K562 (cell line): Measurements from ENCODE around the gene GCKR. TPM values are rescaled to one million over a fixed set of nuclear protein-coding genes. Genes with fewer than 3 reads are reported as not detected.

Experiments
- ATAC-seq: fragments of 200-7000 bp; cut with Tn5 transposase; 3 replicates; pipeline ENCODE4 v1.9.1; 2020; ENCODE audit warnings: moderate library complexity
- BruUV-seq: library from RNA; stranded (reverse); fragments of 400-500 nt; replicated peaks from 2 replicates; lab custom pipeline; 2021; lab: Mats Ljungman, UMichigan
- CTCF ChIA-PET: fragments of 300-600 bp; formaldehyde crosslinking; extraction: SDS; loops from one replicate; lab custom pipeline; 2021; ENCODE audit warnings: low intra/inter-chr PET ratio; lab: Yijun Ruan, JAX
- POLR2A ChIA-PET: fragments of 300-600, 350-650 bp; sonication (Branson Sonifier 250); formaldehyde crosslinking; extraction: SDS; loops from one replicate; lab custom pipeline; 2021; ENCODE audit warnings: antibody characterized with exemption, inconsistent platforms; lab: Yijun Ruan, JAX
- DNase-seq, 4 experiments: peaks; one replicate each; pipeline versions ENCODE4 v3.0.0 to v3.0.0-alpha.2; 2011 to 2018; ENCODE audit warnings: low spot score in 3 of 4, mixed read lengths in 3 of 4; ENCODE audit errors: extremely low read depth in 1 of 4
- FAIRE-seq: peaks from 2 replicates; lab custom pipeline; 2011; peaks lifted over from hg19 to GRCh38; lab: Jason Lieb, UNC
- H2AFZ ChIP-seq: 2 replicates; pipeline ENCODE4 v1.6.0; 2011; ENCODE audit warnings: low read depth, low read length, control low read depth, inconsistent platforms
- H3K27ac ChIP-seq: fragments of 200-600 bp; 3 replicates; pipeline ENCODE4 v1.8.0; 2011; ENCODE audit warnings: low read depth, mild to moderate bottlenecking, control low read depth, inconsistent platforms, low read length, moderate library complexity, mixed read lengths; ENCODE audit errors: extremely low read depth
- H3K27me3 ChIP-seq, 2 experiments: fragments of 300-600 bp in 1 of 2; 2 replicates in 1 of 2; 3 replicates in 1 of 2; pipeline versions ENCODE4 v1.6.0 to v1.8.0; 2011; ENCODE audit warnings: inconsistent platforms in 2 of 2, low read length in 2 of 2, mild to moderate bottlenecking in 1 of 2, mixed read lengths in 1 of 2, moderate library complexity in 1 of 2; ENCODE audit not compliant: control insufficient read depth in 2 of 2, insufficient read depth in 2 of 2
- H3K36me3 ChIP-seq: fragments of 300-600 bp; 3 replicates; pipeline ENCODE4 v1.8.0; 2011; ENCODE audit warnings: mild to moderate bottlenecking, low read length, inconsistent platforms; ENCODE audit not compliant: control insufficient read depth, insufficient read depth
- H3K4me1 ChIP-seq, 2 experiments: fragments of 200-600 bp in 1 of 2; replicated peaks in 1 of 2; 2 replicates in 1 of 2; 3 replicates in 1 of 2; pipeline versions ENCODE4 v1.5.1 to v1.8.0; 2011; ENCODE audit warnings: inconsistent platforms in 2 of 2, low read length in 2 of 2, mild to moderate bottlenecking in 1 of 2, mixed read lengths in 1 of 2, moderate library complexity in 1 of 2; ENCODE audit not compliant: control insufficient read depth in 2 of 2, insufficient read depth in 2 of 2
- H3K4me2 ChIP-seq: 2 replicates; pipeline ENCODE4 v1.6.1; 2011; ENCODE audit warnings: low read length, control low read depth, inconsistent platforms, mixed read lengths; ENCODE audit not compliant: insufficient read depth
- H3K4me3 ChIP-seq: fragments of 200-600 bp; sonication (generic), shearing (Covaris generic); 2 replicates; pipeline ENCODE4 v1.5.1; 2016; ENCODE audit warnings: control low read depth, inconsistent platforms
- H3K79me2 ChIP-seq: fragments of 200-600 bp; 3 replicates; pipeline ENCODE4 v1.8.0; 2011; ENCODE audit warnings: low read length, inconsistent platforms; ENCODE audit not compliant: control insufficient read depth, insufficient read depth
- H3K9ac ChIP-seq, 2 experiments: 2 replicates each; pipeline versions ENCODE4 v1.6.0 to v1.6.1; 2011; ENCODE audit warnings: low read depth in 2 of 2, low read length in 2 of 2, control low read depth in 1 of 2, inconsistent platforms in 1 of 2, mild to moderate bottlenecking in 1 of 2, mixed read lengths in 1 of 2; ENCODE audit not compliant: insufficient read depth in 1 of 2
- H3K9me1 ChIP-seq: one replicate; pipeline ENCODE4 v1.6.0; 2011; ENCODE audit warnings: inconsistent platforms, mild to moderate bottlenecking, low read length, moderate library complexity; ENCODE audit not compliant: control insufficient read depth, insufficient read depth
- H3K9me3 ChIP-seq: replicated peaks from 2 replicates; pipeline ENCODE4 v1.5.1; 2011; ENCODE audit warnings: low read depth, low read length, inconsistent platforms; ENCODE audit not compliant: control insufficient read depth, insufficient read depth
- H4K20me1 ChIP-seq: replicated peaks from 2 replicates; pipeline ENCODE4 v1.6.1; 2011; ENCODE audit warnings: low read length, inconsistent platforms, mixed read lengths; ENCODE audit not compliant: control insufficient read depth, insufficient read depth
- EP400 ChIP-seq: fragments of 450-650 bp; IDR thresholded peaks from 2 replicates; pipeline ENCODE4 v1.6.1; 2017; ENCODE audit warnings: antibody characterized with exemption, mild to moderate bottlenecking, moderate library complexity
- FIP1L1 ChIP-seq: fragments of 200-400 bp; formaldehyde crosslinking; IDR thresholded peaks from 2 replicates; pipeline ENCODE4 v1.6.1; 2018; ENCODE audit warnings: mild to moderate bottlenecking, low read depth, low read length; ENCODE audit not compliant: poor library complexity, severe bottlenecking
- FUS ChIP-seq: fragments of 200-400 bp; formaldehyde crosslinking; optimal IDR thresholded peaks from 2 replicates; pipeline ENCODE3; 2017; ENCODE audit warnings: low read depth, low read length
- GABPB2 ChIP-seq: fragments of 250-450 bp; sonication (Bioruptor Pico); conservative IDR thresholded peaks from 2 replicates; pipeline ENCODE4 v1.5.1; 2021; ENCODE audit warnings: mild to moderate bottlenecking
- GTF2F1 ChIP-seq: IDR thresholded peaks from 2 replicates; pipeline ENCODE4 v1.6.1; 2011; ENCODE audit warnings: low read depth, low read length, improper control_type of control experiment
- PHF20 ChIP-seq: fragments of 450-650 bp; IDR thresholded peaks from 2 replicates; pipeline ENCODE4 v1.6.1; 2018; ENCODE audit not compliant: partially characterized antibody
- POLR2H ChIP-seq: IDR thresholded peaks from 2 replicates; pipeline ENCODE4 v1.6.1; 2016; ENCODE audit warnings: missing genetic modification characterization, low read depth, mild to moderate bottlenecking, control low read depth, missing compliant biosample characterization, moderate library complexity
- SRSF1 ChIP-seq: fragments of 200-400 bp; formaldehyde crosslinking; IDR thresholded peaks from 2 replicates; pipeline ENCODE4 v1.6.1; 2017; ENCODE audit warnings: mild to moderate bottlenecking, low read depth, low read length, moderate library complexity
- ZNF174 ChIP-seq: fragments of 250-450 bp; sonication (Bioruptor Pico); IDR thresholded peaks from 2 replicates; pipeline ENCODE4 v1.4.0; 2020; ENCODE audit warnings: mild to moderate bottlenecking
- ZNF77 ChIP-seq: fragments of 250-450 bp; sonication (Bioruptor Pico); IDR thresholded peaks from 2 replicates; pipeline ENCODE4 v1.5.0; 2020
- WGBS: fragments of 100-300 bp; shearing (Covaris generic); methylation state at CpG from one replicate; pipeline ENCODE4 v1.1.6; 2016; ENCODE audit warnings: low coverage, mixed read lengths; ENCODE audit not compliant: insufficient coverage; ENCODE audit errors: missing lambda C conversion rate; 5-methylcytosine and 5-hydroxymethylcytosine counted together
- in situ Hi-C: fragments of 300-500 bp; cut with MboI; formaldehyde crosslinking; loops from 4 replicates; pipeline ENCODE4 v1.15.0; 2018; ENCODE audit warnings: inconsistent platforms, mixed read lengths
- intact Hi-C: fragments of 100-400 bp; cut with micrococcal nuclease; formaldehyde crosslinking; loops from 2 replicates; pipeline ENCODE4 v1.14.2; 2022
- polyA plus RNA-seq, 8 experiments: library from polyadenylated mRNA; depleted of rRNA in 4 of 8; stranded (reverse) in 5 of 8; unstranded in 3 of 8; fragments of >200 nt; fragmentation: Nextera tagmentation in 2 of 8; fragmentation: Illumina TruSeq in 1 of 8; extraction: Ambion mirVana in 2 of 8; extraction: Trizol in 1 of 8; gene quantifications; 2 replicates each; pipeline versions ENCODE4 v1.2.1 to v1.2.3, GENCODE V29; 2011 to 2014; ENCODE audit warnings: inconsistent platforms in 1 of 8, missing spikeins in 1 of 8
- total RNA-seq, 7 experiments: library from RNA; depleted of rRNA in 6 of 7; stranded (reverse); fragments of >200 nt in 6 of 7; fragmentation: Illumina TruSeq in 2 of 7; extraction: Trizol in 2 of 7; gene quantifications; 2 replicates each; pipeline versions ENCODE4 v1.2.1 to v1.2.3, GENCODE V29; 2011 to 2021; ENCODE audit warnings: low replicate concordance in 1 of 7
- TF ChIP-seq, protein P1 (sequence below): fragments of 250-450 bp; sonication (Bioruptor Pico); IDR thresholded peaks from 2 replicates; pipeline ENCODE4 v1.4.0; 2020; ENCODE audit warnings: mild to moderate bottlenecking, moderate library complexity
- TF ChIP-seq, protein P2 (sequence below): fragments of 250-450 bp; sonication (Bioruptor Pico); IDR thresholded peaks from 2 replicates; pipeline ENCODE4 v1.5.0; 2021; ENCODE audit warnings: mild to moderate bottlenecking, moderate library complexity
- TF ChIP-seq, protein P3 (sequence below): fragments of 250-450 bp; sonication (Bioruptor Pico); IDR thresholded peaks from 2 replicates; pipeline ENCODE4 v1.5.0; 2021
- TF ChIP-seq, protein P4 (sequence below): fragments of 250-450 bp; sonication (Bioruptor Pico); IDR thresholded peaks from 2 replicates; pipeline ENCODE4 v1.5.0; 2020; ENCODE audit warnings: mild to moderate bottlenecking, borderline replicate concordance

GCKR gene
- total and polyA plus RNA-seq, 9 of the 15 experiments (the other 6 are each of a cell fraction or from before 2014, with no cell fraction given): 0.28 to 0.79 (median 0.50) TPM; not detected in 1

DNA sequence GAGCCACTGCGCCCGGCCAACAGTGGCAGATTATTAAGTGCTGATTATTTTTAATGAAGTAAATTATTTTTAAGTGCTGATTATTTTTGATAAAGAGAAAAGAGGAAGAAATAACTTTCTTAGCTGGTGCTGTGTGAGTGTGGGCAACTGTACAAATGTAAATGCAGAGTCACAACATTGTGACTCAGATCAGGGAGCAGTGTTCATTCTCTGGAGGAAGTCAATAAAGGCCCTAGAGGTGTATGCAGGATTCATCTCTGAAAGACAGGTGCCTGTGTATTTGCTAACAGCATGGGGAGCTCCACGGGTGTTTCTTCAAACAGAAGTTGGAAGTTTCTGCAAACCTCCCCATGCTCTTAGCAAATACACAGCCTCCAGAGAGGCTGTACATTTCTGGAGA, 48.3 kb upstream of the GCKR start:
- H3K36me3 ChIP-seq: peaks cover 33% of the 10 kb centered on the region; the same call in 2 of the 3 replicates
- H3K4me3 ChIP-seq: no peak overlapping the region
- intact Hi-C loops (no loop called here), in situ Hi-C loops (no loop called here)
- H3K27me3 ChIP-seq: no peaks in the 10 kb centered on the region
- H2AFZ ChIP-seq: no peak overlapping the region
- BruUV-seq: no TSS peak
- H3K9me3 ChIP-seq: no peaks in the 10 kb centered on the region
- H3K9me1 ChIP-seq: no peaks in the 10 kb centered on the region
- no peak overlapping the region for H3K4me2 ChIP-seq
- DNase-seq (no peak), FAIRE-seq (no peak), ATAC-seq (no peak)
- 49% methylated on average over 3 of the region's 3 CpGs for WGBS
- no peak overlapping the region for H3K9ac ChIP-seq
- no peaks in the 10 kb centered on the region for H4K20me1 ChIP-seq
- CTCF ChIA-PET: no interaction called here
- H3K79me2 ChIP-seq: no peaks in the 10 kb centered on the region
- no peaks in the 10 kb centered on the region; a peak in 1 of 5 replicates for H3K4me1 ChIP-seq
- POLR2A ChIA-PET: interaction anchor here (0.6 to 3.3 kb wide), 4 partner anchors 15 to 102 kb away, joined by 3 to 17 read pairs (median 6); partner anchors contain the start of gene NRBP1
- no peak overlapping the region for H3K27ac ChIP-seq
- TF ChIP-seq EP400 (no peak), GTF2F1 (no peak), ZNF174 (CRISPR knock-in tag) (no peak), GABPB2 (CRISPR knock-in tag) (no peak), SRSF1 (no peak), PHF20 (no peak), FUS (no peak), ZNF77 (no peak), FIP1L1 (no peak), POLR2H (no peak)
- TF ChIP-seq, protein P1, sequence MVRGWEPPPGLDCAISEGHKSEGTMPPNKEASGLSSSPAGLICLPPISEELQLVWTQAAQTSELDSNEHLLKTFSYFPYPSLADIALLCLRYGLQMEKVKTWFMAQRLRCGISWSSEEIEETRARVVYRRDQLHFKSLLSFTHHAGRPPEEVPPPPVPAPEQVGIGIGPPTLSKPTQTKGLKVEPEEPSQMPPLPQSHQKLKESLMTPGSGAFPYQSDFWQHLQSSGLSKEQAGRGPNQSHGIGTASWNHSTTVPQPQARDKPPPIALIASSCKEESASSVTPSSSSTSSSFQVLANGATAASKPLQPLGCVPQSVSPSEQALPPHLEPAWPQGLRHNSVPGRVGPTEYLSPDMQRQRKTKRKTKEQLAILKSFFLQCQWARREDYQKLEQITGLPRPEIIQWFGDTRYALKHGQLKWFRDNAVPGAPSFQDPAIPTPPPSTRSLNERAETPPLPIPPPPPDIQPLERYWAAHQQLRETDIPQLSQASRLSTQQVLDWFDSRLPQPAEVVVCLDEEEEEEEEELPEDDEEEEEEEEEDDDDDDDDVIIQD (CRISPR knock-in tag): no peak
- TF ChIP-seq, protein P2, sequence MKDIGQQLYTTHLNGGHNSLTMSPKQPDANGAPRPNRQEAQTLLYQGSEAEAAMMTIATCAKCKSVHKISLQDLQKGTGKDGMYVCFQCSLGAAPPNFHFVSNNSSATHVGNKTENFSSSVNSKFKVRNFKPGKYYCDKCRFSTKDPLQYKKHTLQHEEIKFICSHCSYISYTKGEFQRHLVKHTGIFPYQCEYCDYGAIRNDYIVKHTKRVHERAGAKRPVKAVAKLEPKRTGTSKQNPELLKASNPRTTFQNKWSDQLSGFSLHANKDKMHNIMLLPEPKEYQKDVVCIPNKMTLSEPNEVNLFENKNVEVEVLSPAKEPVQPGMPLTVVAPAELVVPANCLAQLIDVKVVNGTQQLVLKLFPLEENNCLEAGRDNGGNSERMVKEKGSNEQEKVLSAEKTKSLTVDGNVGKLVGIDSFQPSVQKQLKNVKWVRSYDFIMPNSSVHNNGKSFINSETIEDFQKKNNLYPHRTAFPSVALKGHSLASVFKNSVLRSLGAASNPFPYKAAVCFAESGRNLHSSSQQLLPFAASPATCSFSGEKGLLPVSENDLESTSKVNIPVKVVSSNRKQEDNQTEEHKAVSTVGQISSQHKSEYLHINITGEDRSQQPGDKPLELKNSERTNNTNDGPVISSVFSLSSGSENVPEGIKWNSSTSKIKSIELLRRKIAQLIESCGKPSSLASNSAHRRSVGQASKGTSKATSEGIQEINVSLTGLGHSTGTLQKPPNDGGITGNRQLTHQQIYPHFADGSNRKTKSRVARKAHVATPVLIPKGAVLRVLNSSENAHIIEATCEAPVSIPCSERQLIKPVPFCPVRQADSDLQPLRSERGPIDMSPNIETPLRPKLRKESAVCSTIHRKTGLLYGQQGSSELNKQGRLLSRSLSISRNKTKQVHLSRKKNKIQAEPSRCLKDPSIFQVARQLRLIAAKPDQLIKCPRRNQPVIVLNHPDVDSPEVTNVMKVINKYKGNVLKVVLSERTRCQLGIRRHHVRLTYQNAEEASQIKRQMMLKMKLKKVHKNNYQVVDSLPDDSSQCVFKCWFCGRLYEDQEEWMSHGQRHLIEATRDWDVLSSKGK (CRISPR knock-in tag): no peak
- TF ChIP-seq, protein P3, sequence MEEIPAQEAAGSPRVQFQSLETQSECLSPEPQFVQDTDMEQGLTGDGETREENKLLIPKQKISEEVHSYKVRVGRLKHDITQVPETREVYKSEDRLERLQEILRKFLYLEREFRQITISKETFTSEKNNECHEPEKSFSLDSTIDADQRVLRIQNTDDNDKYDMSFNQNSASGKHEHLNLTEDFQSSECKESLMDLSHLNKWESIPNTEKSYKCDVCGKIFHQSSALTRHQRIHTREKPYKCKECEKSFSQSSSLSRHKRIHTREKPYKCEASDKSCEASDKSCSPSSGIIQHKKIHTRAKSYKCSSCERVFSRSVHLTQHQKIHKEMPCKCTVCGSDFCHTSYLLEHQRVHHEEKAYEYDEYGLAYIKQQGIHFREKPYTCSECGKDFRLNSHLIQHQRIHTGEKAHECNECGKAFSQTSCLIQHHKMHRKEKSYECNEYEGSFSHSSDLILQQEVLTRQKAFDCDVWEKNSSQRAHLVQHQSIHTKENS (CRISPR knock-in tag): no peak
- TF ChIP-seq, protein P4, sequence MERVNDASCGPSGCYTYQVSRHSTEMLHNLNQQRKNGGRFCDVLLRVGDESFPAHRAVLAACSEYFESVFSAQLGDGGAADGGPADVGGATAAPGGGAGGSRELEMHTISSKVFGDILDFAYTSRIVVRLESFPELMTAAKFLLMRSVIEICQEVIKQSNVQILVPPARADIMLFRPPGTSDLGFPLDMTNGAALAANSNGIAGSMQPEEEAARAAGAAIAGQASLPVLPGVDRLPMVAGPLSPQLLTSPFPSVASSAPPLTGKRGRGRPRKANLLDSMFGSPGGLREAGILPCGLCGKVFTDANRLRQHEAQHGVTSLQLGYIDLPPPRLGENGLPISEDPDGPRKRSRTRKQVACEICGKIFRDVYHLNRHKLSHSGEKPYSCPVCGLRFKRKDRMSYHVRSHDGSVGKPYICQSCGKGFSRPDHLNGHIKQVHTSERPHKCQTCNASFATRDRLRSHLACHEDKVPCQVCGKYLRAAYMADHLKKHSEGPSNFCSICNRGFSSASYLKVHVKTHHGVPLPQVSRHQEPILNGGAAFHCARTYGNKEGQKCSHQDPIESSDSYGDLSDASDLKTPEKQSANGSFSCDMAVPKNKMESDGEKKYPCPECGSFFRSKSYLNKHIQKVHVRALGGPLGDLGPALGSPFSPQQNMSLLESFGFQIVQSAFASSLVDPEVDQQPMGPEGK (CRISPR knock-in tag): no peak
